ENCODE results near the gene TNFRSF14.

DNA sequence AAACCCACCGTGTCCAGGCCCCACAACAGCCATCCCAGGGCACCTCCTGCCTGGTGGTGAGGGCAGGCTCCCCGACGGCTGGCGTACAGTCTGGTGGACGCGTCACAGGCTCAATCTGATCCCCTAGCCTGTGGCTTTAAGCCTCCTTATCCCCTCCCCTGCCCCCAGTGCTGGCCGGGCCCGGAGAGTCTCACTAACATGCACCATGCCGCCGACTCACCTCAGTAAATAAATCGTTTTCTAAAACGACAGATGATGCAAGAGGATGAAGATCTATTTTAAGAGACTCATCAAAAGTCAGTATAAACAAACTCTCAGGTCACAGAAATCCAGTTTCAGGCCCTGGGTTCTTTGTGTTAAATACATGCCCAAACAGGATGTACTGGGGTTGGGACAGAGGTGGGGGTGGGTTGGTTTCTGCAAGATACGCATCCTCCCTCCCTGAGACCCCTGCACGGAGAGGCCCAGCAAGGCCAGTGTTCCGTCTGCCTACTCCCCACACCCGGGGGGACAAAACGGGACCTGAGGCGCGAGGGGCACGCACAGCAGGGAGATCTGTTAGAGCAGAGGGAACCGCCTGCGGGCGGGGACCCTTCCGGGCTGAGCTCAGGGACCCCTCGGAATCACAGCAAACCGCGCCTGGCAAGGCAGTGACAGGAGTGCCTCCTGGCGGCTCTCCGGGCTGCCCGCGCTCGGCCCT lies 32.8 kb upstream of the TNFRSF14 start:
- TF ChIP-seq, protein P1, sequence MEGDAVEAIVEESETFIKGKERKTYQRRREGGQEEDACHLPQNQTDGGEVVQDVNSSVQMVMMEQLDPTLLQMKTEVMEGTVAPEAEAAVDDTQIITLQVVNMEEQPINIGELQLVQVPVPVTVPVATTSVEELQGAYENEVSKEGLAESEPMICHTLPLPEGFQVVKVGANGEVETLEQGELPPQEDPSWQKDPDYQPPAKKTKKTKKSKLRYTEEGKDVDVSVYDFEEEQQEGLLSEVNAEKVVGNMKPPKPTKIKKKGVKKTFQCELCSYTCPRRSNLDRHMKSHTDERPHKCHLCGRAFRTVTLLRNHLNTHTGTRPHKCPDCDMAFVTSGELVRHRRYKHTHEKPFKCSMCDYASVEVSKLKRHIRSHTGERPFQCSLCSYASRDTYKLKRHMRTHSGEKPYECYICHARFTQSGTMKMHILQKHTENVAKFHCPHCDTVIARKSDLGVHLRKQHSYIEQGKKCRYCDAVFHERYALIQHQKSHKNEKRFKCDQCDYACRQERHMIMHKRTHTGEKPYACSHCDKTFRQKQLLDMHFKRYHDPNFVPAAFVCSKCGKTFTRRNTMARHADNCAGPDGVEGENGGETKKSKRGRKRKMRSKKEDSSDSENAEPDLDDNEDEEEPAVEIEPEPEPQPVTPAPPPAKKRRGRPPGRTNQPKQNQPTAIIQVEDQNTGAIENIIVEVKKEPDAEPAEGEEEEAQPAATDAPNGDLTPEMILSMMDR (IDR thresholded peaks at IDR 0.05 in 4 of 5, conservative IDR thresholded peaks at IDR 0.05 in 1 of 5): peak in 1 of 5 experiments; percentile 12
- peak in 1 of 2 donors; percentile 36 for TF ChIP-seq POLR2A (IDR thresholded peaks at IDR 0.05)
